Measurements from ENCODE around the gene SELENOV.

SELENOV gene

DNA sequence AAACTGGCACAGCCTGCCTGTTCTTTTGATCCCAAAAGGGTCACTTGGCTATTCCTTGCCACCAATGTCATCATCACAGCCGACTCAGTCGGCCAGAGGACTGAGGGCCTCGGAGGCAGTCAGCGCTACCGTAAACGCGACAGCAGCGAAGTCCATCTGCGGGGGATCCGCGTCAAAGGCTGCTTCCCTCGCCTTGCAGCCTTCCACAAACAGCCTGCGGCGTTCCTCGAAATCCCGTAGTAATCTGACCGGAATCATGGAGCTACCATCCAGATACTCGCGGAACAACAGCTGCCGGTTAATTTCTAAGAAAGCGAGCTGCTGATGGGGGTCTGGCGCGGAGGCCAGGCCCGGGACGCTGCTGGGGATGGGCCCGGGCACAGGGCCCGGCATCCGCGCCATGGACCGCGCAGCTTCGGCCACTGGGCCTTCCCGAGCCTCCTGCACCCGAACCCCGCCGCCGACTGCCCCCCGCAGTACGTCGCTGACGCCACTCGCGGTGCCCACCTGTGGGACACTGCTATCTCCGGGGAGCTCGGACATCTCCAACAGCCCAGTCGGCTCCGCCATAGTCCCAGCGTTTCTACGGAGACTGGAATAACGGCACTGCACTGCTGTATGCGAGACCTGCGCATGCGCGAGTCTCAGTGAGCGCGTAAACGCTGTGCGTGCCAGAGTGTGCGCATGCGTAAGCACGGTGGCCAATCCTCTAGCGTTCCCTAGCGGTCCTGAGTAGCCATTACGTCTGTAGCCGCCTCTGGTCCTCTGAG, 17.5 kb downstream of the SELENOV start, which contains the start of gene EID2B (continued):
- TF ChIP-seq, protein P1, sequence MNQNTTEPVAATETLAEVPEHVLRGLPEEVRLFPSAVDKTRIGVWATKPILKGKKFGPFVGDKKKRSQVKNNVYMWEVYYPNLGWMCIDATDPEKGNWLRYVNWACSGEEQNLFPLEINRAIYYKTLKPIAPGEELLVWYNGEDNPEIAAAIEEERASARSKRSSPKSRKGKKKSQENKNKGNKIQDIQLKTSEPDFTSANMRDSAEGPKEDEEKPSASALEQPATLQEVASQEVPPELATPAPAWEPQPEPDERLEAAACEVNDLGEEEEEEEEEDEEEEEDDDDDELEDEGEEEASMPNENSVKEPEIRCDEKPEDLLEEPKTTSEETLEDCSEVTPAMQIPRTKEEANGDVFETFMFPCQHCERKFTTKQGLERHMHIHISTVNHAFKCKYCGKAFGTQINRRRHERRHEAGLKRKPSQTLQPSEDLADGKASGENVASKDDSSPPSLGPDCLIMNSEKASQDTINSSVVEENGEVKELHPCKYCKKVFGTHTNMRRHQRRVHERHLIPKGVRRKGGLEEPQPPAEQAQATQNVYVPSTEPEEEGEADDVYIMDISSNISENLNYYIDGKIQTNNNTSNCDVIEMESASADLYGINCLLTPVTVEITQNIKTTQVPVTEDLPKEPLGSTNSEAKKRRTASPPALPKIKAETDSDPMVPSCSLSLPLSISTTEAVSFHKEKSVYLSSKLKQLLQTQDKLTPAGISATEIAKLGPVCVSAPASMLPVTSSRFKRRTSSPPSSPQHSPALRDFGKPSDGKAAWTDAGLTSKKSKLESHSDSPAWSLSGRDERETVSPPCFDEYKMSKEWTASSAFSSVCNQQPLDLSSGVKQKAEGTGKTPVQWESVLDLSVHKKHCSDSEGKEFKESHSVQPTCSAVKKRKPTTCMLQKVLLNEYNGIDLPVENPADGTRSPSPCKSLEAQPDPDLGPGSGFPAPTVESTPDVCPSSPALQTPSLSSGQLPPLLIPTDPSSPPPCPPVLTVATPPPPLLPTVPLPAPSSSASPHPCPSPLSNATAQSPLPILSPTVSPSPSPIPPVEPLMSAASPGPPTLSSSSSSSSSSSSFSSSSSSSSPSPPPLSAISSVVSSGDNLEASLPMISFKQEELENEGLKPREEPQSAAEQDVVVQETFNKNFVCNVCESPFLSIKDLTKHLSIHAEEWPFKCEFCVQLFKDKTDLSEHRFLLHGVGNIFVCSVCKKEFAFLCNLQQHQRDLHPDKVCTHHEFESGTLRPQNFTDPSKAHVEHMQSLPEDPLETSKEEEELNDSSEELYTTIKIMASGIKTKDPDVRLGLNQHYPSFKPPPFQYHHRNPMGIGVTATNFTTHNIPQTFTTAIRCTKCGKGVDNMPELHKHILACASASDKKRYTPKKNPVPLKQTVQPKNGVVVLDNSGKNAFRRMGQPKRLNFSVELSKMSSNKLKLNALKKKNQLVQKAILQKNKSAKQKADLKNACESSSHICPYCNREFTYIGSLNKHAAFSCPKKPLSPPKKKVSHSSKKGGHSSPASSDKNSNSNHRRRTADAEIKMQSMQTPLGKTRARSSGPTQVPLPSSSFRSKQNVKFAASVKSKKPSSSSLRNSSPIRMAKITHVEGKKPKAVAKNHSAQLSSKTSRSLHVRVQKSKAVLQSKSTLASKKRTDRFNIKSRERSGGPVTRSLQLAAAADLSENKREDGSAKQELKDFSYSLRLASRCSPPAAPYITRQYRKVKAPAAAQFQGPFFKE (tag by site-specific recombination; IDR thresholded peaks at IDR 0.05; ENCODE audit: borderline replicate concordance), result no peak
- TF ChIP-seq ZNF146 (tag by site-specific recombination; IDR thresholded peaks at IDR 0.05) (peak; percentile 59; the same call in 1 of the 2 replicates), ZFP69B (tag by site-specific recombination; IDR thresholded peaks at IDR 0.05) (peak; percentile 92), ZNF670 (tag by site-specific recombination; IDR thresholded peaks at IDR 0.05; ENCODE audit: low read depth) (no peak), ZNF19 (tag by site-specific recombination; IDR thresholded peaks at IDR 0.05; ENCODE audit: low read depth) (no peak), GLI4 (tag by site-specific recombination; IDR thresholded peaks at IDR 0.05) (no peak), WT1 (tag by site-specific recombination; IDR thresholded peaks at IDR 0.05) (no peak), KLF8 (tag by site-specific recombination; IDR thresholded peaks at IDR 0.05) (no peak; the same call in 1 of the 2 replicates), ZBTB1 (tag by site-specific recombination; IDR thresholded peaks at IDR 0.05) (no peak), ZNF23 (tag by site-specific recombination; IDR thresholded peaks at IDR 0.05; ENCODE audit: borderline replicate concordance) (no peak), ZNF341 (tag by site-specific recombination; IDR thresholded peaks at IDR 0.05; ENCODE audit: low read depth) (peak; percentile 76), ZNF664 (tag by site-specific recombination; IDR thresholded peaks at IDR 0.05) (no peak), ZNF24 (tag by site-specific recombination; IDR thresholded peaks at IDR 0.05) (peak; percentile 61), ZNF292 (tag by site-specific recombination; IDR thresholded peaks at IDR 0.05; ENCODE audit: borderline replicate concordance, low read depth) (no peak), ZNF837 (tag by site-specific recombination; IDR thresholded peaks at IDR 0.05) (no peak), ZNF707 (tag by site-specific recombination; IDR thresholded peaks at IDR 0.05) (no peak), SCRT2 (tag by site-specific recombination; IDR thresholded peaks at IDR 0.05) (peak; percentile 100), ZNF416 (tag by site-specific recombination; IDR thresholded peaks at IDR 0.05) (no peak), KLF9 (tag by site-specific recombination; IDR thresholded peaks at IDR 0.05; ENCODE audit: low read depth) (peak; percentile 52; the same call in 1 of the 2 replicates), ZNF175 (tag by site-specific recombination; IDR thresholded peaks at IDR 0.05) (no peak), ZNF610 (tag by site-specific recombination; IDR thresholded peaks at IDR 0.05; ENCODE audit: borderline replicate concordance) (peak; percentile 37; the same call in 1 of the 2 replicates), ZNF114 (tag by site-specific recombination; IDR thresholded peaks at IDR 0.05) (no peak), ZNF239 (tag by site-specific recombination; IDR thresholded peaks at IDR 0.05) (no peak), ZNF529 (tag by site-specific recombination; IDR thresholded peaks at IDR 0.05; ENCODE audit: insufficient replicate concordance) (no peak), ZNF514 (tag by site-specific recombination; IDR thresholded peaks at IDR 0.05) (no peak), ZNF169 (tag by site-specific recombination; IDR thresholded peaks at IDR 0.05) (no peak), ZNF48 (tag by site-specific recombination; IDR thresholded peaks at IDR 0.05) (no peak), ZNF600 (tag by site-specific recombination; IDR thresholded peaks at IDR 0.05) (peak; percentile 97)
- TF ChIP-seq, protein P2, sequence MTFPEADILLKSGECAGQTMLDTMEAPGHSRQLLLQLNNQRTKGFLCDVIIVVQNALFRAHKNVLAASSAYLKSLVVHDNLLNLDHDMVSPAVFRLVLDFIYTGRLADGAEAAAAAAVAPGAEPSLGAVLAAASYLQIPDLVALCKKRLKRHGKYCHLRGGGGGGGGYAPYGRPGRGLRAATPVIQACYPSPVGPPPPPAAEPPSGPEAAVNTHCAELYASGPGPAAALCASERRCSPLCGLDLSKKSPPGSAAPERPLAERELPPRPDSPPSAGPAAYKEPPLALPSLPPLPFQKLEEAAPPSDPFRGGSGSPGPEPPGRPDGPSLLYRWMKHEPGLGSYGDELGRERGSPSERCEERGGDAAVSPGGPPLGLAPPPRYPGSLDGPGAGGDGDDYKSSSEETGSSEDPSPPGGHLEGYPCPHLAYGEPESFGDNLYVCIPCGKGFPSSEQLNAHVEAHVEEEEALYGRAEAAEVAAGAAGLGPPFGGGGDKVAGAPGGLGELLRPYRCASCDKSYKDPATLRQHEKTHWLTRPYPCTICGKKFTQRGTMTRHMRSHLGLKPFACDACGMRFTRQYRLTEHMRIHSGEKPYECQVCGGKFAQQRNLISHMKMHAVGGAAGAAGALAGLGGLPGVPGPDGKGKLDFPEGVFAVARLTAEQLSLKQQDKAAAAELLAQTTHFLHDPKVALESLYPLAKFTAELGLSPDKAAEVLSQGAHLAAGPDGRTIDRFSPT (tag by site-specific recombination; IDR thresholded peaks at IDR 0.05), result peak; percentile 64; the same call in 1 of the 2 replicates
- TF ChIP-seq, protein P3, sequence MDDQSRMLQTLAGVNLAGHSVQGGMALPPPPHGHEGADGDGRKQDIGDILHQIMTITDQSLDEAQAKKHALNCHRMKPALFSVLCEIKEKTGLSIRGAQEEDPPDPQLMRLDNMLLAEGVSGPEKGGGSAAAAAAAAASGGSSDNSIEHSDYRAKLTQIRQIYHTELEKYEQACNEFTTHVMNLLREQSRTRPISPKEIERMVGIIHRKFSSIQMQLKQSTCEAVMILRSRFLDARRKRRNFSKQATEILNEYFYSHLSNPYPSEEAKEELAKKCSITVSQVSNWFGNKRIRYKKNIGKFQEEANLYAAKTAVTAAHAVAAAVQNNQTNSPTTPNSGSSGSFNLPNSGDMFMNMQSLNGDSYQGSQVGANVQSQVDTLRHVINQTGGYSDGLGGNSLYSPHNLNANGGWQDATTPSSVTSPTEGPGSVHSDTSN (CRISPR knock-in tag; IDR thresholded peaks at IDR 0.05), result no peak; the same call in 1 of the 2 replicates
